BLaER1 (cell line): Measurements from ENCODE around the gene DDX55.

Experiments
- H3K27ac ChIP-seq: shearing (Covaris generic); formaldehyde crosslinking; 2 replicates; pipeline ENCODE4 v1.8.1; 2022
- H3K27me3 ChIP-seq: shearing (Covaris generic); formaldehyde crosslinking; 2 replicates; pipeline ENCODE4 v1.8.1; 2022
- H3K36me3 ChIP-seq: shearing (Covaris generic); formaldehyde crosslinking; 2 replicates; pipeline ENCODE4 v1.8.1; 2022
- H3K4me1 ChIP-seq: shearing (Covaris generic); formaldehyde crosslinking; 2 replicates; pipeline ENCODE4 v1.8.1; 2022
- H3K4me2 ChIP-seq: shearing (Covaris generic); formaldehyde crosslinking; 2 replicates; pipeline ENCODE4 v1.8.1; 2022
- H3K4me3 ChIP-seq: shearing (Covaris generic); formaldehyde crosslinking; 2 replicates; pipeline ENCODE4 v1.8.1; 2022
- H3K9ac ChIP-seq: shearing (Covaris generic); formaldehyde crosslinking; 2 replicates; pipeline ENCODE4 v1.8.1; 2022
- H3K9me3 ChIP-seq: shearing (Covaris generic); formaldehyde crosslinking; 2 replicates; pipeline ENCODE4 v1.8.1; 2022
- H4K20me1 ChIP-seq: shearing (Covaris generic); formaldehyde crosslinking; 2 replicates; pipeline ENCODE4 v1.8.1; 2022
- Cebpa-rat ChIP-seq: shearing (Covaris generic); IDR thresholded peaks from 2 replicates; pipeline ENCODE4 v1.8.1; 2022

DDX55 gene

DNA sequence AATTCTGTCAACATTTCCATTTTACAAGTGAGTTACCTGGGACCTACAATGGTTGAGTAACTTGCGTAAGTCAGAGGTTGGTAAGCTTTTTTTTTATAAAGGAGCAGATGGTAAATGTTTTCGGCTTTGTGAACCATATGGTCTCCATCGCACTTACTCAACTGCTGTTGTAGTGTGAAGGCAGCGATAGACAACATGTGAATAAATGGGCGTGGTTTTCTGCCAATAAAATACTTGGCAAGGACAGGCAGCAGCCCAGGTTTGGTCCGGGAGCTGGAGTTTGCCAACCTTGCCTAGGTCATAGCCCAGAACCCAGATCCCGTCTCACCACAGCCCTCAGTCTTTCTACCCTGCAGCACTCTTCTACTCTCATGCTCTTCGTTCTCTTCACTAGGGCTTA is 6.3 kb downstream of the DDX55 start:
- H3K9ac ChIP-seq, result no peak overlapping the region
- H3K27ac ChIP-seq, result no peak overlapping the region
- no peak for TF ChIP-seq Cebpa-rat
- no peak overlapping the region for H3K4me2 ChIP-seq
- peaks cover 88% of the 10 kb centered on the region for H4K20me1 ChIP-seq
- H3K36me3 ChIP-seq, result peaks cover 95% of the 10 kb centered on the region
- H3K9me3 ChIP-seq, result no peaks in the 10 kb centered on the region
- H3K4me3 ChIP-seq, result no peak overlapping the region
- no peaks in the 10 kb centered on the region for H3K27me3 ChIP-seq
- H3K4me1 ChIP-seq, result peaks cover 11% of the 10 kb centered on the region

GRCh38 chr12:123614110-123614509 is 12.2 kb downstream of the DDX55 start:
- Histone ChIP-seq H3K27me3 (no peaks in the 10 kb centered on the region), H3K9me3 (no peaks in the 10 kb centered on the region), H3K27ac (no peak overlapping the region), H3K4me2 (no peak overlapping the region), H3K4me1 (no peaks in the 10 kb centered on the region), H4K20me1 (peaks cover 83% of the 10 kb centered on the region), H3K36me3 (peaks cover 100% of the 10 kb centered on the region), H3K9ac (no peak overlapping the region), H3K4me3 (no peak overlapping the region)
- TF ChIP-seq Cebpa-rat, result no peak

- no peaks in the 10 kb centered on the region for H3K9me3 ChIP-seq
- peaks cover 100% of the 10 kb centered on the region for H3K36me3 ChIP-seq
Observed at GRCh38 chr12:123614531-123614930, 12.6 kb downstream of the DDX55 start.

DNA sequence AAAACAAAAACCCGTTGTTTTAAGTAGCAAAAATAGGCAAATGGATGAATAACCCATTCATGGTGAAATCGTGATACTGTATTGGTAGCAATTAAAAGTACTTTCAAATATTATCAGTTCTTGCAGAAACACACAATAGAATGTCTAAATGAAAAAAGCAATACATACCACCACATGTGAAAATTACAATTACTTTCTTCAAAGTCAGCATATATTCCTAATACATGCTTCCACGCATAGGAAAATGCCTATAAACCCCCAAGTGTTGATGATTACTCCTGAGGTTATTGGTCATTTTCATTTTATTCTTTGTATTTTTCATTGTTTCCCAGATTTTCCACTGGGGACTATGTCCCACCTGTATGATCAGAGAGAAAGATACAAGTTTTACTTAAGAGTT is 15.2 kb downstream of the DDX55 start:
- Histone ChIP-seq H3K36me3 (peaks cover 99% of the 10 kb centered on the region), H3K9me3 (no peaks in the 10 kb centered on the region)
- TF ChIP-seq Cebpa-rat, result no peak

More at GRCh38 chr12:123614531-123614930, 12.6 kb downstream of the DDX55 start:
- no peak for TF ChIP-seq Cebpa-rat
- peaks cover 85% of the 10 kb centered on the region for H4K20me1 ChIP-seq
- no peaks in the 10 kb centered on the region for H3K4me1 ChIP-seq
- no peak overlapping the region for H3K4me3 ChIP-seq
- H3K4me2 ChIP-seq, result no peak overlapping the region
- no peak overlapping the region for H3K27ac ChIP-seq
- H3K27me3 ChIP-seq, result no peaks in the 10 kb centered on the region
- no peak overlapping the region for H3K9ac ChIP-seq

GRCh38 chr12:123617580-123617979 is 15.7 kb downstream of the DDX55 start:
- peaks cover 83% of the 10 kb centered on the region for H4K20me1 ChIP-seq
- no peak for TF ChIP-seq Cebpa-rat
- H3K36me3 ChIP-seq, result peaks cover 99% of the 10 kb centered on the region
- H3K9ac ChIP-seq, result no peak overlapping the region
- no peak overlapping the region for H3K27ac ChIP-seq
- H3K27me3 ChIP-seq, result no peaks in the 10 kb centered on the region
- no peaks in the 10 kb centered on the region for H3K4me1 ChIP-seq
- H3K4me2 ChIP-seq, result no peak overlapping the region
- H3K4me3 ChIP-seq, result no peak overlapping the region
- H3K9me3 ChIP-seq, result no peaks in the 10 kb centered on the region

More for the DNA sequence above, 15.2 kb downstream of the DDX55 start:
- H4K20me1 ChIP-seq, result peaks cover 84% of the 10 kb centered on the region
- no peak overlapping the region for H3K4me2 ChIP-seq
- no peak overlapping the region for H3K27ac ChIP-seq
- H3K27me3 ChIP-seq, result no peaks in the 10 kb centered on the region
- no peaks in the 10 kb centered on the region for H3K4me1 ChIP-seq
- H3K9ac ChIP-seq, result no peak overlapping the region
- H3K4me3 ChIP-seq, result no peak overlapping the region

GRCh38 chr12:123621101-123621500 is 19.2 kb downstream of the DDX55 start:
- Histone ChIP-seq H3K4me1 (no peaks in the 10 kb centered on the region), H4K20me1 (peaks cover 68% of the 10 kb centered on the region), H3K9ac (no peak overlapping the region), H3K4me2 (no peak overlapping the region), H3K27ac (no peak overlapping the region), H3K36me3 (peaks cover 97% of the 10 kb centered on the region), H3K9me3 (no peaks in the 10 kb centered on the region), H3K27me3 (no peaks in the 10 kb centered on the region), H3K4me3 (no peak overlapping the region)
- no peak for TF ChIP-seq Cebpa-rat

DNA sequence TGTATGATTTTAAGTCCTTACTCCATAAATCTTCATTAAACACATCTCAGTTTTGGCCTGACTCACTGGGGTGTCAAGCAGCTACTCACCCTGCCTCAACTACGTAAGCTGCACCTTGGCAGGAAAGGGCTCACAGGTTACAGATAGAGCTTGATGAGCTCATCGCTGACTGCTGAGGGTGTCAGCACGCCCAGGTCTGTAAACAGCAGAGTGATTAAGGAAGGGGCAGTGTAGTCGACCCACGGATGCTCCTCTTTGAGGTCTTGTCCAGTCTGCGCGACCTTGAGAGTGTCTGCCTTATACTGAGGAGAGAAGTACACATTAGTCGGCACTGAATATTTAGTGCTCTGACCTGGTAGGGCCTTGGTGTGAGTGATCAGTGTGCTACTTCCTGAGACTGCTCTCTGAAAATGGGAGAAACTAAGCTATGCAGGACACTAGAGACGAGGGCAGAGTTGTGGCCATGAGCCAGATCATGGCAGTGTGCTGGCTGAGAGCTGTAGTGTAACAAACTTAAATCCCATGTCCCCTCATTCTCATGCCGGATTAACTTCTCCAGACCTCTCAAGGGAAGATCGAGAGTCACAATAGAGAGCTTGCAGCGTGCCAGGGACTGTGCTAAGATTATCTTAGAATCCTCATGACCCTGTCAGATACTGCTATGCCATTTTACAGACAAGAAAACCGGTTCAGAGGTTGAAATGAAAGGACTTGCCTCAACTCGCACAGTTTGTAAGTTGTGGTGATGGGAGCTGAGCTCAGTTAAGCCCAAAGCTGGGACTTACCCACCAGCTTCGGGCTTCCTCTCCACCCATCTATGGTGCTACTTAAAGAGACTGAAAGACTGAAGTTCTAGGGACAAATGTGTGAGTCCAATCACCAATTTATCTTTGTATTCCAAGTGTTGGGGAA is 20.0 kb downstream of the DDX55 start:
- H3K9me3 ChIP-seq, result no peaks in the 10 kb centered on the region
- H3K27ac ChIP-seq, result no peak overlapping the region
- no peak for TF ChIP-seq Cebpa-rat
- H3K27me3 ChIP-seq, result no peaks in the 10 kb centered on the region
- no peaks in the 10 kb centered on the region for H3K4me1 ChIP-seq
- peaks cover 97% of the 10 kb centered on the region for H3K36me3 ChIP-seq
- no peak overlapping the region for H3K4me3 ChIP-seq
- H3K9ac ChIP-seq, result 0 out of 2 replicates have a peak overlapping the region, but pooled peaks have one; percentile 2
- H4K20me1 ChIP-seq, result peaks cover 64% of the 10 kb centered on the region
- H3K4me2 ChIP-seq, result no peak overlapping the region

GRCh38 chr12:123633379-123634141 is 31.7 kb downstream of the DDX55 start, which contains the start of the genes EIF2B1 and GTF2H3:
Gene EIF2B1 (minus strand): TSS chr12:123633686. CDS start chr12:123633557, 129 bp downstream.
Gene GTF2H3 (plus strand): TSS chr12:123633829. CDS start chr12:123633860, 31 bp downstream.
- Histone ChIP-seq H3K27ac (peak within 1 kb of the TSS; percentile 86), H3K9me3 (no peaks in the 10 kb centered on the region), H4K20me1 (no peaks in the 10 kb centered on the region; the same call in 1 of the 2 replicates), H3K4me3 (peak within 1 kb of the TSS; percentile 90), H3K9ac (peak within 1 kb of the TSS; percentile 93), H3K36me3 (peaks cover 37% of the 10 kb centered on the region), H3K4me1 (peaks cover 20% of the 10 kb centered on the region), H3K27me3 (no peaks in the 10 kb centered on the region), H3K4me2 (peak within 1 kb of the TSS; percentile 95)
- TF ChIP-seq Cebpa-rat, result no peak

DNA sequence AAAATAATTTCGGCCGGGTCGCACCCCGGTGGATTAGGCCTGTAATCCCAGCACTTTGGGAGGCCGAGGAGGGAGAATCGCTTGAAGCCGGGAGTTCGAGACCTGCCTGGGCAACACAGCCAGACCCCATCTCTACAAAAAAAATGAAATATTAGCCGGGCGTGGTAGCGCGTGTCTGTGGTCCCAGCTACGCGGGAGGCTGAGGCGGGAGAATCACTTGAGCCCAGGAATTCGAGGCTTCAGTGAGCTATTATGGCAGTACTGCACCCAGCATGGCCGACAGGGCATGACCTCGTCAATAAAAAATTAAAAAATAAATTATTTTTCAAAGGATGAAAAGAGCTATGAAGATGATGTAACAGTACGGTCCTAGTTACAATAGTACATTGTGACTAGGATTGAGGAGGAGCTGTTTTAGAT is 32.3 kb downstream of the DDX55 start:
- H3K27me3 ChIP-seq, result no peaks in the 10 kb centered on the region
- no peaks in the 10 kb centered on the region for H3K9me3 ChIP-seq
- H3K9ac ChIP-seq, result peak overlapping the region; percentile 93
- no peak for TF ChIP-seq Cebpa-rat
- peak overlapping the region; percentile 86 for H3K27ac ChIP-seq
- H3K36me3 ChIP-seq, result peaks cover 31% of the 10 kb centered on the region
- peaks cover 20% of the 10 kb centered on the region for H3K4me1 ChIP-seq
- H3K4me3 ChIP-seq, result peak overlapping the region; percentile 90
- peak overlapping the region; percentile 95 for H3K4me2 ChIP-seq
- H4K20me1 ChIP-seq, result no peaks in the 10 kb centered on the region; the same call in 1 of the 2 replicates
